Spleen (tissue), 7 donors: ENCODE data around the gene VEGFB.

ENCODE experiments used
- POLR2A ChIP-seq, 3 donors: fragments of 450-650 bp; IDR thresholded peaks; one replicate each; pipeline ENCODE4 v1.5.1; 2017; ENCODE audit warnings: antibody characterized with exemption in 3 of 3, mild to moderate bottlenecking in 1 of 3
- POLR2AphosphoS5 ChIP-seq, 3 donors: sonication (generic); formaldehyde crosslinking; IDR thresholded peaks; one replicate each; pipeline ENCODE4 v1.5.1; 2017; ENCODE audit warnings: antibody characterized with exemption in 3 of 3
- TF ChIP-seq, protein P1 (sequence below), 11 experiments: fragments of 200-600 bp in 7 of 11; fragments of 450-650 bp in 4 of 11; sonication (generic) in 4 of 11; IDR thresholded peaks in 8 of 11; conservative IDR thresholded peaks in 3 of 11; 1 replicate in 7 of 11; 2 replicates in 4 of 11; pipeline versions ENCODE4 v1.4.0 to v1.8.0; 2016 to 2021; ENCODE audit warnings: antibody characterized with exemption in 11 of 11, inconsistent platforms in 4 of 11, mild to moderate bottlenecking in 1 of 11
- donor health status: DM: no; HTN: no; CAD: no; lungs with moderate emphysema.
- donor health status: DM: no; HTN: no; CAD: no.
- donor health status: DM: no; HTN: no; CAD: no.

DNA sequence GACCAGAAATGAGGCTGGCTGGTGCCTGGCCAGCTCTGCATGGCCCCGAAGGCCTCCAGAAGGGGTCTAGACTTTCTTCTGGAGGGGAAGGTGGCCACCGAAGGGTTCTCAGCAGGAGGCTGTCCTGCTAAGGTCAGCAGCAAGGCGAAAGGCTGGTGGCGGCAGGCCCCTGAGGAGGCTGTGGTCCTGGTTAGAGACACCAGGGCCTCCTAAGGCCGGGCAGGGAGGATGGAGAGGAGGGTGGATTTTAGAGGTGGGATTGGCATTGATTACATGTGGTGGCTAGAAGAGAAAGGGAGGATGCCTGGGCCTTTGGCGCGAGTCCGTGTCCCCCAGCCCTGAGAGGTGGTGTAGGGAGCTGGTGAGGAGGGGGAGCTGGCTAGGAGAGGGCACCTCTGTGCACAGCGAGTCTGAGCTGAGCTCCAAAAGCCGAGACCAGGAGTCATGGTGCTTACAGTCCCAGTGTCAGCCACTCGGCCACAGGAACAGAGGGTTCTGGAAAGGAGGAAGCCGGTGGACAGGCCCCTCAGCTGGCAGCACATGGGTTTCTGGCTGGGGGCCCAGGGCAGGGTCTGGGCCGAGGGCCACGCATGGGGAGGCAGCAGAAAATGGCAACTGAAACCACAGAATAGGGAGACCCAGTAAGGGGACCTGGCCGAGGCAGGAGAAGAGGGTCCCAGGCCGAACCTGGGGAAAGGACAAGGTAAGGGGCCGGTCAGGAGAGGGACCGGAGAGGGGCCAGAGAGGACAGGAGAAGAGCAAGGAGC lies 25.4 kb upstream of the VEGFB start:
- TF ChIP-seq, protein P1, sequence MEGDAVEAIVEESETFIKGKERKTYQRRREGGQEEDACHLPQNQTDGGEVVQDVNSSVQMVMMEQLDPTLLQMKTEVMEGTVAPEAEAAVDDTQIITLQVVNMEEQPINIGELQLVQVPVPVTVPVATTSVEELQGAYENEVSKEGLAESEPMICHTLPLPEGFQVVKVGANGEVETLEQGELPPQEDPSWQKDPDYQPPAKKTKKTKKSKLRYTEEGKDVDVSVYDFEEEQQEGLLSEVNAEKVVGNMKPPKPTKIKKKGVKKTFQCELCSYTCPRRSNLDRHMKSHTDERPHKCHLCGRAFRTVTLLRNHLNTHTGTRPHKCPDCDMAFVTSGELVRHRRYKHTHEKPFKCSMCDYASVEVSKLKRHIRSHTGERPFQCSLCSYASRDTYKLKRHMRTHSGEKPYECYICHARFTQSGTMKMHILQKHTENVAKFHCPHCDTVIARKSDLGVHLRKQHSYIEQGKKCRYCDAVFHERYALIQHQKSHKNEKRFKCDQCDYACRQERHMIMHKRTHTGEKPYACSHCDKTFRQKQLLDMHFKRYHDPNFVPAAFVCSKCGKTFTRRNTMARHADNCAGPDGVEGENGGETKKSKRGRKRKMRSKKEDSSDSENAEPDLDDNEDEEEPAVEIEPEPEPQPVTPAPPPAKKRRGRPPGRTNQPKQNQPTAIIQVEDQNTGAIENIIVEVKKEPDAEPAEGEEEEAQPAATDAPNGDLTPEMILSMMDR (IDR thresholded peaks at IDR 0.05 in 8 of 11, conservative IDR thresholded peaks at IDR 0.05 in 3 of 11) = no peak
- TF ChIP-seq POLR2A (IDR thresholded peaks at IDR 0.05) (no peak), POLR2AphosphoS5 (IDR thresholded peaks at IDR 0.05) (peak in 1 of 3 donors; percentile 30)
